ENCODE measurements around the gene MYO7B.
A peak's percentile ranks its signal among the peaks of the same experiment; 100 is the strongest.
"Not testable (repeated sequence)": the region's sequence is repeated elsewhere in the genome, so short reads cannot be mapped to it uniquely, and the experiment has no call there.

Gene MYO7B

GRCh38 chr2:127524198-127524834 is 11.2 kb upstream of the MYO7B start:
- DNase-seq = not testable (repeated sequence)

- DNase-seq = no peak
These were observed 9.8 kb upstream of the MYO7B start for GRCh38 chr2:127525691-127526131.

- DNase-seq = peak; percentile 92
These were observed 9.1 kb upstream of the MYO7B start, which contains the start of gene IWS1 for GRCh38 chr2:127526132-127527000. TSS of gene IWS1 (minus strand) at chr2:127526489. CDS start at chr2:127526208, 281 bp downstream.

- DNase-seq = peak; percentile 53
These were observed 8.3 kb upstream of the MYO7B start for GRCh38 chr2:127527001-127527804.

- DNase-seq = no peak
These were observed 7.0 kb upstream of the MYO7B start for GRCh38 chr2:127528487-127528886.

GRCh38 chr2:127529416-127529815 is 6.1 kb upstream of the MYO7B start:
- DNase-seq = not testable (repeated sequence)

- DNase-seq = no peak
These were observed 5.0 kb upstream of the MYO7B start for GRCh38 chr2:127530245-127531140.

GRCh38 chr2:127531221-127531648 is 4.2 kb upstream of the MYO7B start:
- no peak for DNase-seq

GRCh38 chr2:127532296-127532695 is 3.2 kb upstream of the MYO7B start:
- no peak for DNase-seq

GRCh38 chr2:127535918-127536317 is 435 bp downstream of the MYO7B start:
- no peak for DNase-seq

GRCh38 chr2:127536707-127537541 is 1.4 kb downstream of the MYO7B start:
- DNase-seq = no peak

GRCh38 chr2:127537644-127538043 is 2.2 kb downstream of the MYO7B start:
- DNase-seq = no peak

- DNase-seq = no peak
These were observed 6.3 kb downstream of the MYO7B start for GRCh38 chr2:127541809-127542208.

GRCh38 chr2:127542231-127542630 is 6.7 kb downstream of the MYO7B start:
- DNase-seq = no peak

GRCh38 chr2:127543013-127543501 is 7.6 kb downstream of the MYO7B start:
- DNase-seq = peak; percentile 77

- no peak for DNase-seq
These were observed 9.7 kb downstream of the MYO7B start for GRCh38 chr2:127545189-127545588.

GRCh38 chr2:127545796-127546195 is 10.3 kb downstream of the MYO7B start:
- DNase-seq = no peak

- no peak for DNase-seq
These were observed 11.3 kb downstream of the MYO7B start for GRCh38 chr2:127546797-127547196.

GRCh38 chr2:127551221-127551930 is 15.9 kb downstream of the MYO7B start:
- no peak for DNase-seq

- DNase-seq = no peak
These were observed 16.9 kb downstream of the MYO7B start for GRCh38 chr2:127552336-127552735.
